ENCODE measurements around the gene CLDN6. TPM values are rescaled to one million over a fixed set of nuclear protein-coding genes. Genes with fewer than 3 reads are reported as not detected.

CLDN6 gene
- total RNA-seq, 1 donor from 2014 or later = 813 TPM

GRCh38 chr16:2966043-2966807, 51.8 kb downstream of the CLDN6 start:
- DNase-seq (ENCODE audit: low read depth) = no peak
- no peak overlapping the region for H3K4me3 ChIP-seq (ENCODE audit: low read depth, low read length)
- no peak for TF ChIP-seq CTCF (conservative IDR thresholded peaks at IDR 0.05; ENCODE audit: low read depth, low read length)

Other genes with a start within 250 kb of the CLDN6 start
- 276 and 311 TPM in 2 replicates for gene ELOB, start 240.9 kb downstream of the CLDN6 start, total RNA-seq
- gene PRSS33, start 230.6 kb downstream of the CLDN6 start, total RNA-seq = not detected in 2 replicates
- gene PRSS41, start 219.7 kb downstream of the CLDN6 start, total RNA-seq = not detected in 2 replicates
- 0.87 and 4.6 TPM in 2 replicates for gene PRSS21, start 200.9 kb downstream of the CLDN6 start, total RNA-seq
- gene ZG16B, start 187.9 kb downstream of the CLDN6 start, total RNA-seq = 0.06 and 2.1 TPM in 2 replicates
- 9.5 and 11.1 TPM in 2 replicates for gene PRSS22, start 160.0 kb downstream of the CLDN6 start, total RNA-seq
- gene FLYWCH2, start 135.0 kb downstream of the CLDN6 start, total RNA-seq = 49.6 and 55.5 TPM in 2 replicates
- 28.0 and 47.1 TPM in 2 replicates for gene FLYWCH1, start 106.3 kb downstream of the CLDN6 start, total RNA-seq
- 0.72 and 4.2 TPM in 2 replicates for gene KREMEN2, start 53.9 kb downstream of the CLDN6 start, total RNA-seq
- 33.4 and 36.0 TPM in 2 replicates for gene PAQR4, start 48.8 kb downstream of the CLDN6 start, total RNA-seq
- gene PKMYT1, start 37.7 kb downstream of the CLDN6 start, total RNA-seq = 107 and 120 TPM in 2 replicates
- 0.29 and 3.5 TPM in 2 replicates for gene CLDN9, start 5.3 kb downstream of the CLDN6 start, total RNA-seq
- gene TNFRSF12A, start 2.2 kb upstream of the CLDN6 start, total RNA-seq = 451 and 701 TPM in 2 replicates
- gene HCFC1R1, start 5.8 kb upstream of the CLDN6 start, total RNA-seq = 14.3 and 39.0 TPM in 2 replicates
- gene THOC6, start 5.9 kb upstream of the CLDN6 start, total RNA-seq = 19.0 and 24.2 TPM in 2 replicates
- gene BICDL2, start 18.8 kb upstream of the CLDN6 start, total RNA-seq = 2.5 and 4.6 TPM in 2 replicates
- under 0.01 and 0.52 TPM in 2 replicates for gene MMP25, start 28.4 kb upstream of the CLDN6 start, total RNA-seq
- 461 and 747 TPM in 2 replicates for gene IL32, start 47.5 kb upstream of the CLDN6 start, total RNA-seq
- gene ZSCAN10, start 81.1 kb upstream of the CLDN6 start, total RNA-seq = not detected in 2 replicates
- 15.8 and 22.1 TPM in 2 replicates for gene ZNF205, start 94.4 kb upstream of the CLDN6 start, total RNA-seq
- 2.4 and 7.7 TPM in 2 replicates for gene ZNF213, start 116.8 kb upstream of the CLDN6 start, total RNA-seq
- 0.52 TPM in 1 of 2 replicates, not detected in the other for gene OR1F1, start 170.0 kb upstream of the CLDN6 start, total RNA-seq
- 6.1 and 6.3 TPM in 2 replicates for gene ZNF200, start 217.0 kb upstream of the CLDN6 start, total RNA-seq
- not detected in 2 replicates for gene MEFV, start 238.4 kb upstream of the CLDN6 start, total RNA-seq

Measured in epithelial cell of proximal tubule (primary cell).